ENCODE results near the gene SPATA7.

SPATA7 gene

DNA sequence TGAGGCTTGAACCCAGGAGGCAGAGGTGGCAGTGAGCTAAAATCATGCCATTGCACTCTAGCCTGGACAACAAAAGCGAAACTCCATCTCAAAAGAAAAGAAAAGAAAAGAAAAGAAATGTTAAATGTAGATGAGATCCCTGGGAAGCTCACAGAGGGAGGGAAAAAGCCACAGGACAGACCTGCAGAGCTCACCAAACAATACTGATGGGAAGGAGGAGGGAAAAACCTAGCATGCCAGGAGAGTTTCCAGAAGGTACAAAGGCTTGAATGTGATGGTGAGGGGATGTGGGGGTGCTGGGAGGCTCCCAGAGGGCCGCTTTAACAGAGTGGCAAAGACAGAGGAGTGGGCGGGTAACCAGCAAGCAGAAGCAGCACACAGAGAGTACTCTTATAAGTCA is 97.1 kb downstream of the SPATA7 start:
- DNase-seq (ENCODE audit: low read depth): no peak

Data from HS-27A (cell line).